ENCODE results near the gene SP100.
"Not testable (repeated sequence)": the region's sequence is repeated elsewhere in the genome, so short reads cannot be mapped to it uniquely, and the experiment has no call there.

SP100 gene

GRCh38 chr2:230405824-230406223, 10.2 kb upstream of the SP100 start:
- Histone ChIP-seq H3K9me3 (ENCODE audit: control insufficient read depth in 2 of 2, low read length in 2 of 2) (no peaks in the 10 kb centered on the region), H3K27me3 (ENCODE audit: control insufficient read depth in 2 of 2, insufficient read depth in 2 of 2, low read length in 2 of 2) (no peaks in the 10 kb centered on the region), H3K4me1 (ENCODE audit: control insufficient read depth in 2 of 2, insufficient read depth in 2 of 2, low read length in 2 of 2) (peaks cover under 1 to 6% of the 10 kb centered on the region in 2 donors), H3K27ac (ENCODE audit: low read depth in 2 of 2, low read length in 2 of 2) (no peak overlapping the region), H3K4me3 (ENCODE audit: low read length in 2 of 2) (no peak overlapping the region), H3K36me3 (ENCODE audit: control insufficient read depth in 2 of 2, insufficient read depth in 2 of 2, low read length in 2 of 2) (peaks cover 4 to 5% of the 10 kb centered on the region in 2 donors), H3K9ac (ENCODE audit: low read depth in 1 of 2, low read length in 2 of 2) (no peak overlapping the region)

DNA sequence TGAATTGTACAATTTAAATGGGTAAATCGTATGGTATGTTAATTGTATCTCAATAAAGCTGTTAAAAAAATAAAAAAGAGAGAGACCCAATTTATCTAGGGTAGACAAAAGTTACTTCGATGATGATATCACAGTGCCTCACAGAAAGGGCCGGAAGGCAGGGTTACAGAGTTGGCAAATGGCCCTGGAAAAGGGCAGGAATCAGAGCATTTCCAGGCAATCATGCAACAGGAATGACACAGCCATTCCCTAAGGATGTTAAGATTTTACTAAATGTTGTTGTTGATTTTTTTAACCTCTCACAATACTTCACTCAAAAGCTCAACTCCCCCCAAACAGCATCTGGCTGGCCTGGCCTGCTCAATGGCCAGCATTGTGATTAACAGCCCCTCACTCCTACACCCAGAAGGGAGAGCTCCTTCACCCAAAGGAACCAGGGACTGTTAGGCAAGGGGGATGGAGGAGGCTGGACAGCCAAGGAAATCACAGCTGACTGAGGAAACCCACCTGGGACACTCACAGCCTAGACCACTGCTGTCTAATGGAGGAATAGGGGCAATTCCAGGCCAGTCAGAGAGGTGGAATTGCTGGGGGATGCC, 7.7 kb upstream of the SP100 start:
- peaks cover 12 to 18% of the 10 kb centered on the region in 2 donors for H3K4me1 ChIP-seq (ENCODE audit: control insufficient read depth in 2 of 2, insufficient read depth in 2 of 2, low read length in 2 of 2)
- no peak overlapping the region for H3K9ac ChIP-seq (ENCODE audit: low read depth in 1 of 2, low read length in 2 of 2)

GRCh38 chr2:230409316-230409715, 6.7 kb upstream of the SP100 start:
- not testable (repeated sequence) for H3K27ac ChIP-seq (ENCODE audit: low read depth in 2 of 2, low read length in 2 of 2); H3K36me3 ChIP-seq (ENCODE audit: control insufficient read depth in 2 of 2, insufficient read depth in 2 of 2, low read length in 2 of 2)

More for the DNA sequence above, 7.7 kb upstream of the SP100 start:
- Histone ChIP-seq H3K9me3 (ENCODE audit: control insufficient read depth in 2 of 2, low read length in 2 of 2) (no peaks in the 10 kb centered on the region), H3K4me3 (ENCODE audit: low read length in 2 of 2) (no peak overlapping the region), H3K36me3 (ENCODE audit: control insufficient read depth in 2 of 2, insufficient read depth in 2 of 2, low read length in 2 of 2) (peaks cover 4 to 5% of the 10 kb centered on the region in 2 donors), H3K27me3 (ENCODE audit: control insufficient read depth in 2 of 2, insufficient read depth in 2 of 2, low read length in 2 of 2) (no peaks in the 10 kb centered on the region), H3K27ac (ENCODE audit: low read depth in 2 of 2, low read length in 2 of 2) (no peak overlapping the region)

GRCh38 chr2:230410263-230410662, 5.7 kb upstream of the SP100 start:
- Histone ChIP-seq H3K27ac (ENCODE audit: low read depth in 2 of 2, low read length in 2 of 2) (no peak overlapping the region), H3K4me3 (ENCODE audit: low read length in 2 of 2) (no peak overlapping the region), H3K9ac (ENCODE audit: low read depth in 1 of 2, low read length in 2 of 2) (no peak overlapping the region), H3K27me3 (ENCODE audit: control insufficient read depth in 2 of 2, insufficient read depth in 2 of 2, low read length in 2 of 2) (no peaks in the 10 kb centered on the region), H3K36me3 (ENCODE audit: control insufficient read depth in 2 of 2, insufficient read depth in 2 of 2, low read length in 2 of 2) (no peaks in the 10 kb centered on the region), H3K9me3 (ENCODE audit: control insufficient read depth in 2 of 2, low read length in 2 of 2) (no peaks in the 10 kb centered on the region), H3K4me1 (ENCODE audit: control insufficient read depth in 2 of 2, insufficient read depth in 2 of 2, low read length in 2 of 2) (peaks cover 12 to 18% of the 10 kb centered on the region in 2 donors)

More at GRCh38 chr2:230409316-230409715, 6.7 kb upstream of the SP100 start:
- not testable (repeated sequence) for H3K27me3 ChIP-seq (ENCODE audit: control insufficient read depth in 2 of 2, insufficient read depth in 2 of 2, low read length in 2 of 2); H3K9me3 ChIP-seq (ENCODE audit: control insufficient read depth in 2 of 2, low read length in 2 of 2); H3K9ac ChIP-seq (ENCODE audit: low read depth in 1 of 2, low read length in 2 of 2); H3K4me3 ChIP-seq (ENCODE audit: low read length in 2 of 2)
- peaks cover 12 to 18% of the 10 kb centered on the region in 2 donors for H3K4me1 ChIP-seq (ENCODE audit: control insufficient read depth in 2 of 2, insufficient read depth in 2 of 2, low read length in 2 of 2)

- peaks cover 16 to 24% of the 10 kb centered on the region in 2 donors for H3K4me1 ChIP-seq (ENCODE audit: control insufficient read depth in 2 of 2, insufficient read depth in 2 of 2, low read length in 2 of 2)
- H3K9ac ChIP-seq (ENCODE audit: low read depth in 1 of 2, low read length in 2 of 2), result peak overlapping the region; percentile 87 to 96
- H3K9me3 ChIP-seq (ENCODE audit: control insufficient read depth in 2 of 2, low read length in 2 of 2), result no peaks in the 10 kb centered on the region
- peak overlapping the region; percentile 88 to 96 for H3K4me3 ChIP-seq (ENCODE audit: low read length in 2 of 2)
- H3K27ac ChIP-seq (ENCODE audit: low read depth in 2 of 2, low read length in 2 of 2), result peak overlapping the region; percentile 89 to 96
- no peaks in the 10 kb centered on the region for H3K27me3 ChIP-seq (ENCODE audit: control insufficient read depth in 2 of 2, insufficient read depth in 2 of 2, low read length in 2 of 2)
- no peaks in the 10 kb centered on the region for H3K36me3 ChIP-seq (ENCODE audit: control insufficient read depth in 2 of 2, insufficient read depth in 2 of 2, low read length in 2 of 2)
These were observed 5.0 kb upstream of the SP100 start for GRCh38 chr2:230410861-230411569.

DNA sequence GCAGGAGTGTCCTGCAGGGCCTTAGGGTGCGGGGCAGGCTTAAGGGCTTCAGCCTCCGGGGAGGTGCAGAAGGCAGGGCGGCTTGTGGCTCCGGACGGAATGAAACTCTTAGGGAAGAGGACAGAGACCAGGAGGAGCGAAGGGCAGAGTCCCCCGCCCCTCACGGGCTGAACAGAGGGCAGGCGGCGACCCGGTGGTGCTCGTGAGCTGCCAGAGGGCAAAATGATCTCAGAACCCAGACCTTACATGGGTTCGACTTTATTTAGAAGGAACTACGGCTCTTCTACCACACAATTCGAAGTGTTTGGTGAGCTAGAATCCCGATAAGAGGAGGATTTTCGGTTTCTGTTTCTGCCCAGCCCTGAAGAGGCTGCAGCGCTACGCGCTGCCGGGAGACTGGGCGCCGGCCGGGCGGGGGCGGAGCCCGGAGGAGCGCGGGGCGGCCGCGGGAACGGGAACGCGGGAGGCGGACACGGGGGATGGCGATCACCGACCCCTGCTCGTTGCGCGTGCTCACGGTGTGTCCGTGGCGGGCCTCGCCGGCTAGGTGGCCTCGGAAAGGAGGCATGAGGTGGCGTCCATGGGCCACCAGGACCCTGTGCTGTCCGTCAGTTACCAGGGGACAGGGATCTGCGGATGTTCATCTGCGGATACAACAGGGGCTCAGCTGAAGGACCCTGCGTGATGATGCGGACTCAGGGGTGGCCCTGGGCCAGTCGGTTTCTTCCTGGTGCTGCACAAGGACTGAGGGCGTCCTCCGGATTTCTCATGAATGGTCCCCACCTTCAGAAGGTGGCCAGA, 4.2 kb upstream of the SP100 start:
- H3K27me3 ChIP-seq (ENCODE audit: control insufficient read depth in 2 of 2, insufficient read depth in 2 of 2, low read length in 2 of 2), result no peaks in the 10 kb centered on the region
- H3K4me1 ChIP-seq (ENCODE audit: control insufficient read depth in 2 of 2, insufficient read depth in 2 of 2, low read length in 2 of 2), result peaks cover 16 to 24% of the 10 kb centered on the region in 2 donors
- peak overlapping the region; percentile 88 to 96 for H3K4me3 ChIP-seq (ENCODE audit: low read length in 2 of 2)
- no peaks in the 10 kb centered on the region for H3K36me3 ChIP-seq (ENCODE audit: control insufficient read depth in 2 of 2, insufficient read depth in 2 of 2, low read length in 2 of 2)
- H3K27ac ChIP-seq (ENCODE audit: low read depth in 2 of 2, low read length in 2 of 2), result peak overlapping the region; percentile 89 to 96
- H3K9ac ChIP-seq (ENCODE audit: low read depth in 1 of 2, low read length in 2 of 2), result peak overlapping the region; percentile 87 to 96
- no peaks in the 10 kb centered on the region for H3K9me3 ChIP-seq (ENCODE audit: control insufficient read depth in 2 of 2, low read length in 2 of 2)

DNA sequence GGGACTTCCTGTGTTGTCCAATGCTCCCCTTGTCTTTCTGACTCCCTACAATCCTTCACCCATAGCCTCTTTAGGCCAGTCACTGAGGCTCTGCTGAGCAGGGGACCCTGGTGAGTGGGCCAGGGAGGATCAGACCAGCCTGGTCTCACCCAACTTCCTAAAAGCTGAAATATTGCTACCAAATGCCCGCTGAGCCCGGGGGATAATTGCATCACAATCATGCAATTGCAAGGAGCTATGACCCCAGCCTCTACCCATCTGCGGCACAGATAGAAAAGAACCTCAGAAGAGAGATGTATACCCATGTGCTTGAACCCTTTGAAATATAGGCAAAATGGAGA, 3.7 kb upstream of the SP100 start:
- peaks cover 18 to 26% of the 10 kb centered on the region in 2 donors for H3K4me1 ChIP-seq (ENCODE audit: control insufficient read depth in 2 of 2, insufficient read depth in 2 of 2, low read length in 2 of 2)
- peak overlapping the region; percentile 89 to 96 for H3K27ac ChIP-seq (ENCODE audit: low read depth in 2 of 2, low read length in 2 of 2)
- H3K9me3 ChIP-seq (ENCODE audit: control insufficient read depth in 2 of 2, low read length in 2 of 2), result no peaks in the 10 kb centered on the region
- H3K36me3 ChIP-seq (ENCODE audit: control insufficient read depth in 2 of 2, insufficient read depth in 2 of 2, low read length in 2 of 2), result no peaks in the 10 kb centered on the region
- no peaks in the 10 kb centered on the region for H3K27me3 ChIP-seq (ENCODE audit: control insufficient read depth in 2 of 2, insufficient read depth in 2 of 2, low read length in 2 of 2)
- H3K9ac ChIP-seq (ENCODE audit: low read depth in 1 of 2, low read length in 2 of 2), result peak overlapping the region; percentile 87 to 96
- H3K4me3 ChIP-seq (ENCODE audit: low read length in 2 of 2), result peak overlapping the region; percentile 88 to 96

GRCh38 chr2:230412846-230413245, 3.2 kb upstream of the SP100 start:
- Histone ChIP-seq H3K9ac (ENCODE audit: low read depth in 1 of 2, low read length in 2 of 2) (no peak overlapping the region), H3K4me1 (ENCODE audit: control insufficient read depth in 2 of 2, insufficient read depth in 2 of 2, low read length in 2 of 2) (peaks cover 21 to 30% of the 10 kb centered on the region in 2 donors), H3K9me3 (ENCODE audit: control insufficient read depth in 2 of 2, low read length in 2 of 2) (no peaks in the 10 kb centered on the region), H3K27me3 (ENCODE audit: control insufficient read depth in 2 of 2, insufficient read depth in 2 of 2, low read length in 2 of 2) (no peaks in the 10 kb centered on the region), H3K36me3 (ENCODE audit: control insufficient read depth in 2 of 2, insufficient read depth in 2 of 2, low read length in 2 of 2) (no peaks in the 10 kb centered on the region), H3K4me3 (ENCODE audit: low read length in 2 of 2) (no peak overlapping the region), H3K27ac (ENCODE audit: low read depth in 2 of 2, low read length in 2 of 2) (no peak overlapping the region)

- H3K4me3 ChIP-seq (ENCODE audit: low read length in 2 of 2), result no peak overlapping the region
- no peaks in the 10 kb centered on the region for H3K27me3 ChIP-seq (ENCODE audit: control insufficient read depth in 2 of 2, insufficient read depth in 2 of 2, low read length in 2 of 2)
- H3K4me1 ChIP-seq (ENCODE audit: control insufficient read depth in 2 of 2, insufficient read depth in 2 of 2, low read length in 2 of 2), result peaks cover 21 to 30% of the 10 kb centered on the region in 2 donors
- H3K36me3 ChIP-seq (ENCODE audit: control insufficient read depth in 2 of 2, insufficient read depth in 2 of 2, low read length in 2 of 2), result no peaks in the 10 kb centered on the region
- no peaks in the 10 kb centered on the region for H3K9me3 ChIP-seq (ENCODE audit: control insufficient read depth in 2 of 2, low read length in 2 of 2)
- H3K27ac ChIP-seq (ENCODE audit: low read depth in 2 of 2, low read length in 2 of 2), result no peak overlapping the region
- no peak overlapping the region for H3K9ac ChIP-seq (ENCODE audit: low read depth in 1 of 2, low read length in 2 of 2)
These were observed 2.5 kb upstream of the SP100 start for GRCh38 chr2:230413479-230413878.

- Histone ChIP-seq H3K9ac (ENCODE audit: low read depth in 1 of 2, low read length in 2 of 2) (no peak overlapping the region), H3K4me3 (ENCODE audit: low read length in 2 of 2) (no peak overlapping the region), H3K27me3 (ENCODE audit: control insufficient read depth in 2 of 2, insufficient read depth in 2 of 2, low read length in 2 of 2) (no peaks in the 10 kb centered on the region), H3K27ac (ENCODE audit: low read depth in 2 of 2, low read length in 2 of 2) (no peak overlapping the region), H3K36me3 (ENCODE audit: control insufficient read depth in 2 of 2, insufficient read depth in 2 of 2, low read length in 2 of 2) (peaks cover 0 to 2% of the 10 kb centered on the region in 2 donors), H3K4me1 (ENCODE audit: control insufficient read depth in 2 of 2, insufficient read depth in 2 of 2, low read length in 2 of 2) (peaks cover 26 to 28% of the 10 kb centered on the region in 2 donors), H3K9me3 (ENCODE audit: control insufficient read depth in 2 of 2, low read length in 2 of 2) (no peaks in the 10 kb centered on the region)
These were observed 1.7 kb upstream of the SP100 start for GRCh38 chr2:230414302-230414701.
